AG04449 (cell line): Measurements from ENCODE around the gene PMIS2.
A peak's percentile ranks its signal among the peaks of the same experiment; 100 is the strongest.

Source experiments
- CTCF ChIA-PET: fragments of 350-600 bp; formaldehyde crosslinking; extraction: SDS; loops from one replicate; lab custom pipeline; 2021; ENCODE audit warnings: antibody characterized with exemption; lab: Yijun Ruan, JAX
- POLR2A ChIA-PET: fragments of 400-600, 350-600 bp; formaldehyde crosslinking; extraction: SDS; loops from one replicate; lab custom pipeline; 2020; ENCODE audit warnings: antibody characterized with exemption, inconsistent platforms; lab: Yijun Ruan, JAX
- DNase-seq: peaks from one replicate; pipeline ENCODE4 v3.0.0-alpha.2; 2010; ENCODE audit warnings: low read depth, low spot score
- H3K4me3 ChIP-seq: 2 replicates; pipeline ENCODE4 v1.5.1; 2011; ENCODE audit warnings: low read depth, mild to moderate bottlenecking, control low read depth, low read length
- CTCF ChIP-seq: IDR thresholded peaks from one replicate; pipeline ENCODE4 v1.5.1; 2011; ENCODE audit warnings: mild to moderate bottlenecking, moderate library complexity, low read length, control low read depth, inconsistent platforms; ENCODE audit not compliant: insufficient read depth; ENCODE audit errors: missing control alignments

Gene PMIS2

GRCh38 chr19:35555301-35556005 is 30.5 kb upstream of the PMIS2 start:
- POLR2A ChIA-PET = no interaction called here
- DNase-seq = no peak
- peak; percentile 41 for TF ChIP-seq CTCF

DNA sequence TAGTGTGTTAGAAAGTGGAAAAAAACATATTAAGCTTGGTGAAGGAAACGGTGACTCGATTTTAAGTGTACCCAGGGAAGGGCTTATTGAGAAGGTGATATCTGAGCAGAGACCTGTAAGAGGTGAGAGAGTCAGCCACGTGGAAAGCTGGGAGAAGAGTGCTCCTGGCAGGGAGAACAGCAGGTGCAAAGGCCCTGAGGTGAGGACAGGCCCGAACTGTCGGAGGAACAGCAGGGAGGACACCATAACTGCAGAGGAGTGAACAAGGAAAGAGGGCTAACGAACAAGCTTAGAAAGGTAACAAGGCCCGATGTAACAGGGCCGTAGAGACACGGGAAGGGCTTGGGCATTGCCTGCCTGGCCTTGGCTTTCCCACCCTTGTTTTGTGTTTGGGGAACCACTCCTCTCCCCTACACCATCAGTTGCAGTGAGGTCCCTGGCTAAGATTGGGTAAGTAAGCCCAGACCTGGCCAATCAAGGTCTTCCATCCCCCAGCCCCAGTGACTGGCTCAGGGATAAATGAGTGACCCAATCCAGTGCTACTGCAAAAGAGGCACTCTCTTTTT is 29.9 kb upstream of the PMIS2 start:
- no peak overlapping the region for H3K4me3 ChIP-seq
- TF ChIP-seq CTCF = no peak
- CTCF ChIA-PET = interaction anchor here (0.7 to 5.9 kb wide), 12 partner anchors 8 to 164 kb away, joined by 3 to 44 read pairs (median 4); no protein-coding TSS in a partner anchor
- POLR2A ChIA-PET = no interaction called here
- no peak for DNase-seq

More at GRCh38 chr19:35555301-35556005, 30.5 kb upstream of the PMIS2 start:
- CTCF ChIA-PET = interaction anchor here (0.7 to 5.9 kb wide), 10 partner anchors 7 to 165 kb away, joined by 3 to 44 read pairs (median 4); no protein-coding TSS in a partner anchor
- H3K4me3 ChIP-seq = no peak overlapping the region

- TF ChIP-seq CTCF = no peak
- CTCF ChIA-PET = interaction anchor here (0.8 to 5.9 kb wide), 9 partner anchors 9 to 159 kb away, joined by 3 to 44 read pairs (median 4); no protein-coding TSS in a partner anchor
- no peak for DNase-seq
- H3K4me3 ChIP-seq = no peak overlapping the region
- POLR2A ChIA-PET = no interaction called here
These were observed 29.0 kb upstream of the PMIS2 start for GRCh38 chr19:35556846-35557538.

DNA sequence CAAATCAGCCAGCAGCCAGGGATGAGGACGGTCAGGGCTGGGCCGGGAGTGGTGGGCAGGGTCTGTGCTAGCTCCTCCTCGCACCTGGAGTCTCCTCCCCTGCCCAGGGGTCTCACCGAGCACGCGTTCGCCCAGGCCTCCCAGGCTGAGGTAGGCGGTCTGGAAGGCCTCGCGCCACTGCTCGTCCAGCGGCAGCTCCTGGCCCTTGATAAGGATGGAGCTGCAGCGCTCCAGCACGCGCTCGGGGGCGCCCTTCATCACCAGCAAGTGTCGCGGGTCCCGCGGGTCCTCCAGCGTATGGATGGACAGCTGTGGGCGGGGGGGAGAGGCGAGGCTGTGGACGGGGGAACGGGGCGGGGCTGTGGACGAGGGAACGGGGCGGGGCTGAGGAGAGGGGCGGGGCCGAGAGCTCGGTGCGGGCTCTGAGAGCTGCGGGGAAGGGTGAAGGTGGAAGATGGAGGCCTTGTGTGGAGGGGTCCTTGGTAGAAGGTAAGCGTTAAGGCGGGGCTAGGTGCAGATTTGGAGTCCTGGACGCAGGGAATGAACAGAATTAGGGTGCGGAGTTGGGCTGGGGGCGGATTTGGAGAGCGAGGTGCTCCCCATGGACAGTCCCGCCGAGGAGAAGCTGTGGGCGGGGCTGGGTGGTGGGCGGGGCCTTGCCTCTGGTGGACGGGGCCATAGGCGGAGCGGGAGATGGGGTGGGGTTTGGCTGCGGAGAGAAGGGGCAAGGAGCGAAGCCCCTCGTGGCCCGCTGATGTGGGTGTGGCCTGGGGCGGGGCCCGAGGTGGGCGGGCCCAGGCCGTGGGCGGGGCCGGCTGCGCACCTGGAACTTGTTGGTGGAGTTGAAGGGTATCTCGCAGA is 28.2 kb upstream of the PMIS2 start:
- peak overlapping the region; percentile 45 for H3K4me3 ChIP-seq
- POLR2A ChIA-PET = no interaction called here
- TF ChIP-seq CTCF = no peak
- CTCF ChIA-PET = interaction anchor here (2.6 to 5.9 kb wide), 3 partner anchors 9 to 47 kb away, joined by 9 to 44 read pairs (median 9); no protein-coding TSS in a partner anchor
- no peak for DNase-seq

DNA sequence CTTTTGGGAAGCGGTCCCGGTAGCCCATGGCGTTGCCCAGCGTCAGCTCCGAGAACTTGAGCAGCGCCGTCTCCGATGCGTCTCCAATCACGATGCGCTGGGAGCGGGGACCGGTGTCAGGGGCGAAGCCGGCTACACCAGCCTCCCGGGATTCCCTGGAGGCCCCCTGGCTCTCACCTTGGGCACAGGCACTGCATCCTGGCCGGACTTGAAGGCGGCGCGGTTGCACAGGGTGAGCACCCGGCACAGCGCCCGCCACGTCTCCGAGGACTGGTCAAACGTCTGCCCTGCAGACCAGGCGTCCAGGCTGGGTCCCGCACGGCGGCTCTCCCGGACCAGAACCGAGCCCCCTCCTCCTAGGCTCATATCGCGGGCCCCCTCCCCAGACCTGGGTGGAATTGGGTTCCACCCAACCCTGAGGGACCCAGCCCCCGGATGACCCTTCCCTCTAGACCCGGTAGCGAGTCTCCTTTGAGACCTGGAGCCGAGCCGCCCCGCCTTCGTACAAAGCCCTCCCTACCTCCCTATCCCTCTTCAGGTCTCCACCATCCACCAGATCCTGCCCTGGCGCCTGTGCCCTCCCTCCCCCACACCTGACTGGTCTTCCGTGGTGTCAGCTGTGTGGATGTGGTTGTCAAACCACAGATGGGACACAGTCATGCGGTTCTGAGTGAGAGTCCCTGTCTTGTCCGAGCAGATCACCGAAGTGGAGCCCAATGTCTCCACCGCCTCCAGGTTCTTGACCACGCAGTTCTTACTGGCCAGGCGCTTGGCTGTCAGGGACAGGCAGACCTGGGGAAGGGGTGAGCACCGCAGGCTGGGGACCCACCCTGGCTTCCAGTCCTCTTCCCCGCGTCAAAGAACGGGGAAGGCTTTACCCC is 27.3 kb upstream of the PMIS2 start:
- ChIA-PET CTCF (interaction anchor here (5.9 kb wide), 1 partner anchor 10 kb away, joined by 44 read pairs; no protein-coding TSS in a partner anchor), POLR2A (no interaction called here)
- H3K4me3 ChIP-seq = no peak overlapping the region
- TF ChIP-seq CTCF = no peak
- no peak for DNase-seq
